GM12878 (cell line): ENCODE measurements around the gene HERC6. TPM values are rescaled to one million over a fixed set of nuclear protein-coding genes. Genes with fewer than 3 reads are reported as not detected.

ENCODE experiments used
- ATAC-seq: fragments of 200-7000 bp; cut with Tn5 transposase; 3 replicates; pipeline ENCODE4 v1.9.1; 2020; ENCODE audit warnings: mild to moderate bottlenecking, moderate library complexity
- BruUV-seq: library from RNA; stranded (reverse); fragments of 400-500 nt; replicated peaks from 2 replicates; lab custom pipeline; 2021; lab: Mats Ljungman, UMichigan
- CTCF ChIA-PET: fragments of 300-600 bp; sonication (Branson Sonifier 250); formaldehyde crosslinking; extraction: SDS; loops from one replicate; lab custom pipeline; 2021; ENCODE audit warnings: inconsistent platforms; lab: Yijun Ruan, JAX
- POLR2A ChIA-PET: fragments of 350-600 bp; formaldehyde crosslinking; extraction: SDS; loops from one replicate; lab custom pipeline; 2021; ENCODE audit warnings: inconsistent platforms; lab: Charles Lee
- RAD21 ChIA-PET: fragments of 300-600 bp; sonication (Branson Sonifier 250); formaldehyde crosslinking; loops from one replicate; lab custom pipeline; 2023; ENCODE audit warnings: antibody characterized with exemption; ENCODE audit not compliant: unreplicated experiment; lab: Charles Lee
- SMC1A ChIA-PET: fragments of 300-600 bp; sonication (Branson Sonifier 250); formaldehyde crosslinking; loops from one replicate; lab custom pipeline; 2023; ENCODE audit not compliant: unreplicated experiment, uncharacterized antibody; lab: Charles Lee
- DNase-seq: peaks from one replicate; pipeline ENCODE4 v3.0.0-alpha.2; 2011; ENCODE audit warnings: low read depth, low spot score
- FAIRE-seq: peaks from 3 replicates; lab custom pipeline; 2011; peaks lifted over from hg19 to GRCh38; lab: Jason Lieb, UNC
- H2AFZ ChIP-seq: 2 replicates; pipeline ENCODE4 v1.6.0; 2011; ENCODE audit warnings: low read depth, low read length, control low read depth; ENCODE audit not compliant: control insufficient read depth
- H3K27ac ChIP-seq: 2 replicates; pipeline ENCODE4 v1.5.1; 2011; ENCODE audit warnings: control low read depth; ENCODE audit not compliant: control insufficient read depth, insufficient read depth
- H3K27me3 ChIP-seq, 2 experiments: replicated peaks in 1 of 2; 2 replicates each; pipeline versions ENCODE4 v1.6.0 to v1.6.1; 2011; ENCODE audit warnings: low read length in 1 of 2; ENCODE audit not compliant: control insufficient read depth in 2 of 2, insufficient read depth in 2 of 2
- H3K36me3 ChIP-seq, 2 experiments: 2 replicates each; pipeline ENCODE4 v1.5.1; 2011; ENCODE audit warnings: low read length in 1 of 2; ENCODE audit not compliant: control insufficient read depth in 2 of 2, insufficient read depth in 2 of 2
- H3K4me1 ChIP-seq: 2 replicates; pipeline ENCODE4 v1.6.1; 2011; ENCODE audit warnings: mild to moderate bottlenecking, low read length, moderate library complexity, mixed read lengths; ENCODE audit not compliant: control insufficient read depth, insufficient read depth
- H3K4me2 ChIP-seq: 2 replicates; pipeline ENCODE4 v1.6.0; 2011; ENCODE audit warnings: control low read depth; ENCODE audit not compliant: control insufficient read depth, insufficient read depth
- H3K4me3 ChIP-seq: fragments of 200-600 bp; sonication (generic); 2 replicates; pipeline ENCODE4 v1.5.1; 2016
- H3K79me2 ChIP-seq: 2 replicates; pipeline ENCODE4 v1.6.0; 2011; ENCODE audit warnings: low read length; ENCODE audit not compliant: control insufficient read depth, insufficient read depth
- H3K9ac ChIP-seq: 2 replicates; pipeline ENCODE4 v1.8.0; 2011; ENCODE audit warnings: low read length, control low read depth, mixed read lengths; ENCODE audit not compliant: control insufficient read depth, insufficient read depth
- H3K9me3 ChIP-seq: replicated peaks from 3 replicates; pipeline ENCODE4 v1.5.1; 2011; ENCODE audit warnings: mild to moderate bottlenecking, low read length; ENCODE audit not compliant: control insufficient read depth, insufficient read depth
- H4K20me1 ChIP-seq: 2 replicates; pipeline ENCODE4 v1.6.0; 2011; ENCODE audit not compliant: control insufficient read depth, insufficient read depth
- IKZF1 ChIP-seq: fragments of 450-650 bp; conservative IDR thresholded peaks from 2 replicates; pipeline ENCODE4 v1.6.1; 2017; ENCODE audit warnings: antibody characterized with exemption, mild to moderate bottlenecking
- NFYA ChIP-seq: IDR thresholded peaks from 2 replicates; pipeline ENCODE4 v1.6.1; 2011; ENCODE audit warnings: low read depth, mild to moderate bottlenecking, low read length, improper control_type of control experiment, borderline replicate concordance
- NR2C1 ChIP-seq: fragments of 450-650 bp; IDR thresholded peaks from 2 replicates; pipeline ENCODE4 v1.6.1; 2017; ENCODE audit warnings: antibody characterized with exemption, mild to moderate bottlenecking, moderate library complexity
- SMAD5 ChIP-seq: IDR thresholded peaks from 2 replicates; pipeline ENCODE4 v1.6.1; 2016; ENCODE audit warnings: antibody characterized with exemption, low read depth
- TCF3 ChIP-seq: IDR thresholded peaks from 2 replicates; pipeline ENCODE4 v1.6.1; 2012; ENCODE audit warnings: low read depth, mild to moderate bottlenecking, low read length, borderline replicate concordance; ENCODE audit not compliant: insufficient read depth
- YY1 ChIP-seq: IDR thresholded peaks from 2 replicates; pipeline ENCODE4 v1.6.1; 2011; ENCODE audit warnings: low read depth, mild to moderate bottlenecking, low read length
- WGBS: methylation state at CpG from one replicate; pipeline ENCODE4 v1.1.6; 2016; ENCODE audit warnings: low lambda C conversion rate; ENCODE audit not compliant: insufficient replicate concordance, insufficient coverage; ENCODE audit errors: missing lambda C conversion rate; 5-methylcytosine and 5-hydroxymethylcytosine counted together
- in situ Hi-C: fragments of 300-500 bp; cut with MboI; formaldehyde crosslinking; loops from 9 replicates; pipeline ENCODE4 v1.14.3; 2018; ENCODE audit warnings: mixed read lengths
- intact Hi-C: fragments of 100-400 bp; cut with micrococcal nuclease; formaldehyde crosslinking; loops from one replicate; pipeline ENCODE4 v1.14.2; 2022; ENCODE audit not compliant: unreplicated experiment
- polyA plus RNA-seq, 11 experiments: library from polyadenylated mRNA; depleted of rRNA in 4 of 11; unstranded in 6 of 11; stranded (reverse) in 5 of 11; fragments of >200 nt; fragmentation: Nextera tagmentation in 4 of 11; fragmentation: Illumina TruSeq in 1 of 11; extraction: Ambion mirVana in 4 of 11; extraction: Trizol in 1 of 11; gene quantifications; 1 replicate in 1 of 11; 2 replicates in 10 of 11; pipeline versions ENCODE4 v1.2.1 to v1.2.3, GENCODE V29; 2011 to 2016; ENCODE audit warnings: inconsistent platforms in 2 of 11, missing spikeins in 2 of 11, low read depth in 1 of 11
- total RNA-seq, 4 experiments: library from RNA; depleted of rRNA in 3 of 4; stranded (reverse); fragments of >200 nt in 3 of 4; fragmentation: Illumina TruSeq in 1 of 4; extraction: Trizol in 1 of 4; gene quantifications; 2 replicates each; pipeline versions ENCODE4 v1.2.1 to v1.2.3, GENCODE V29; 2013 to 2021
- TF ChIP-seq, protein P1 (sequence below): fragments of 450-650 bp; IDR thresholded peaks from 2 replicates; pipeline ENCODE4 v1.6.1; 2016; ENCODE audit warnings: mild to moderate bottlenecking
- TF ChIP-seq, protein P2 (sequence below): IDR thresholded peaks from 2 replicates; pipeline ENCODE4 v1.6.1; 2012; ENCODE audit warnings: low read depth, low read length, improper control_type of control experiment
- TF ChIP-seq, protein P3 (sequence below): IDR thresholded peaks from 2 replicates; pipeline ENCODE4 v1.6.1; 2012; ENCODE audit warnings: low read length, inconsistent platforms
- TF ChIP-seq, protein P4 (sequence below): fragments of 450-650 bp; IDR thresholded peaks from 2 replicates; pipeline ENCODE4 v1.6.1; 2016; ENCODE audit warnings: mild to moderate bottlenecking, moderate library complexity, borderline replicate concordance

Gene HERC6
- total and polyA plus RNA-seq, 10 of the 15 experiments (the other 5 are each of a cell fraction or from before 2014, with no cell fraction given): 1.7 to 26.4 (median 5.9) TPM

DNA sequence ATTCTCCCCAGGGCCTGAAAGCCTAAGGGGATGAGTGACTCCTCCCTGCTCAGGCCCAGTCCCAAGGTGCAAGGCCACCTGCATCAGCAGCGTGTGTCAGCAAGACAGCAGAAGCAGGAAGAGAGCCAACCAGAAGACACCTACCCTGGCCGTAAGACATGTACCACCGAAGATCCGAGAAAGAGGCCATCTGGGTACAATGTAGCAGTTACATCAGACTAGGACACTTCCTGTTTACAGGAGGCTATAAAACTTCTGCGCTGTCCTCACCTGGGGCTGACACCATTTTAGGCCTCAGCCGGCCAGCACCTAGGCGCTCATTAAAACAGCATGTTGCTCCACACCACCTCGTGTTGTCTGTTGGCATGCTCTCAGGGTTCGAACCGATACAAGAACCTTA, 19.1 kb upstream of the HERC6 start:
- ChIA-PET RAD21 (no interaction called here), SMC1A (interaction anchor here (1.2 kb wide), 1 partner anchor 9 kb away, joined by 3 read pairs; no protein-coding TSS in a partner anchor), CTCF (interaction anchor here (0.5 kb wide), 1 partner anchor 10 kb away, joined by 3 read pairs; no protein-coding TSS in a partner anchor), POLR2A (no interaction called here)
- H3K36me3 ChIP-seq: no peaks in the 10 kb centered on the region
- intact Hi-C loops: loop anchor here (5.0 kb wide), 1 partner anchor 127 kb away; no protein-coding TSS in a partner anchor
- no peak overlapping the region for H3K27ac ChIP-seq
- TF ChIP-seq, protein P1, sequence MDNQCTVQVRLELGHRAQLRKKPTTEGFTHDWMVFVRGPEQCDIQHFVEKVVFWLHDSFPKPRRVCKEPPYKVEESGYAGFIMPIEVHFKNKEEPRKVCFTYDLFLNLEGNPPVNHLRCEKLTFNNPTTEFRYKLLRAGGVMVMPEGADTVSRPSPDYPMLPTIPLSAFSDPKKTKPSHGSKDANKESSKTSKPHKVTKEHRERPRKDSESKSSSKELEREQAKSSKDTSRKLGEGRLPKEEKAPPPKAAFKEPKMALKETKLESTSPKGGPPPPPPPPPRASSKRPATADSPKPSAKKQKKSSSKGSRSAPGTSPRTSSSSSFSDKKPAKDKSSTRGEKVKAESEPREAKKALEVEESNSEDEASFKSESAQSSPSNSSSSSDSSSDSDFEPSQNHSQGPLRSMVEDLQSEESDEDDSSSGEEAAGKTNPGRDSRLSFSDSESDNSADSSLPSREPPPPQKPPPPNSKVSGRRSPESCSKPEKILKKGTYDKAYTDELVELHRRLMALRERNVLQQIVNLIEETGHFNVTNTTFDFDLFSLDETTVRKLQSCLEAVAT: no peak
- TF ChIP-seq YY1 (no peak), NFYA (no peak), TCF3 (no peak), NR2C1 (no peak), IKZF1 (no peak), SMAD5 (no peak)
- TF ChIP-seq, protein P2, sequence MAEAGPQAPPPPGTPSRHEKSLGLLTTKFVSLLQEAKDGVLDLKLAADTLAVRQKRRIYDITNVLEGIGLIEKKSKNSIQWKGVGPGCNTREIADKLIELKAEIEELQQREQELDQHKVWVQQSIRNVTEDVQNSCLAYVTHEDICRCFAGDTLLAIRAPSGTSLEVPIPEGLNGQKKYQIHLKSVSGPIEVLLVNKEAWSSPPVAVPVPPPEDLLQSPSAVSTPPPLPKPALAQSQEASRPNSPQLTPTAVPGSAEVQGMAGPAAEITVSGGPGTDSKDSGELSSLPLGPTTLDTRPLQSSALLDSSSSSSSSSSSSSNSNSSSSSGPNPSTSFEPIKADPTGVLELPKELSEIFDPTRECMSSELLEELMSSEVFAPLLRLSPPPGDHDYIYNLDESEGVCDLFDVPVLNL: no peak
- TF ChIP-seq, protein P3, sequence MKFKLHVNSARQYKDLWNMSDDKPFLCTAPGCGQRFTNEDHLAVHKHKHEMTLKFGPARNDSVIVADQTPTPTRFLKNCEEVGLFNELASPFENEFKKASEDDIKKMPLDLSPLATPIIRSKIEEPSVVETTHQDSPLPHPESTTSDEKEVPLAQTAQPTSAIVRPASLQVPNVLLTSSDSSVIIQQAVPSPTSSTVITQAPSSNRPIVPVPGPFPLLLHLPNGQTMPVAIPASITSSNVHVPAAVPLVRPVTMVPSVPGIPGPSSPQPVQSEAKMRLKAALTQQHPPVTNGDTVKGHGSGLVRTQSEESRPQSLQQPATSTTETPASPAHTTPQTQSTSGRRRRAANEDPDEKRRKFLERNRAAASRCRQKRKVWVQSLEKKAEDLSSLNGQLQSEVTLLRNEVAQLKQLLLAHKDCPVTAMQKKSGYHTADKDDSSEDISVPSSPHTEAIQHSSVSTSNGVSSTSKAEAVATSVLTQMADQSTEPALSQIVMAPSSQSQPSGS: no peak
- TF ChIP-seq, protein P4, sequence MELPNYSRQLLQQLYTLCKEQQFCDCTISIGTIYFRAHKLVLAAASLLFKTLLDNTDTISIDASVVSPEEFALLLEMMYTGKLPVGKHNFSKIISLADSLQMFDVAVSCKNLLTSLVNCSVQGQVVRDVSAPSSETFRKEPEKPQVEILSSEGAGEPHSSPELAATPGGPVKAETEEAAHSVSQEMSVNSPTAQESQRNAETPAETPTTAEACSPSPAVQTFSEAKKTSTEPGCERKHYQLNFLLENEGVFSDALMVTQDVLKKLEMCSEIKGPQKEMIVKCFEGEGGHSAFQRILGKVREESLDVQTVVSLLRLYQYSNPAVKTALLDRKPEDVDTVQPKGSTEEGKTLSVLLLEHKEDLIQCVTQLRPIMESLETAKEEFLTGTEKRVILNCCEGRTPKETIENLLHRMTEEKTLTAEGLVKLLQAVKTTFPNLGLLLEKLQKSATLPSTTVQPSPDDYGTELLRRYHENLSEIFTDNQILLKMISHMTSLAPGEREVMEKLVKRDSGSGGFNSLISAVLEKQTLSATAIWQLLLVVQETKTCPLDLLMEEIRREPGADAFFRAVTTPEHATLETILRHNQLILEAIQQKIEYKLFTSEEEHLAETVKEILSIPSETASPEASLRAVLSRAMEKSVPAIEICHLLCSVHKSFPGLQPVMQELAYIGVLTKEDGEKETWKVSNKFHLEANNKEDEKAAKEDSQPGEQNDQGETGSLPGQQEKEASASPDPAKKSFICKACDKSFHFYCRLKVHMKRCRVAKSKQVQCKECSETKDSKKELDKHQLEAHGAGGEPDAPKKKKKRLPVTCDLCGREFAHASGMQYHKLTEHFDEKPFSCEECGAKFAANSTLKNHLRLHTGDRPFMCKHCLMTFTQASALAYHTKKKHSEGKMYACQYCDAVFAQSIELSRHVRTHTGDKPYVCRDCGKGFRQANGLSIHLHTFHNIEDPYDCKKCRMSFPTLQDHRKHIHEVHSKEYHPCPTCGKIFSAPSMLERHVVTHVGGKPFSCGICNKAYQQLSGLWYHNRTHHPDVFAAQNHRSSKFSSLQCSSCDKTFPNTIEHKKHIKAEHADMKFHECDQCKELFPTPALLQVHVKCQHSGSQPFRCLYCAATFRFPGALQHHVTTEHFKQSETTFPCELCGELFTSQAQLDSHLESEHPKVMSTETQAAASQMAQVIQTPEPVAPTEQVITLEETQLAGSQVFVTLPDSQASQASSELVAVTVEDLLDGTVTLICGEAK: no peak
- DNase-seq (no peak), ATAC-seq (no peak), FAIRE-seq (no peak)
- H4K20me1 ChIP-seq: no peaks in the 10 kb centered on the region
- no peak overlapping the region for H3K4me2 ChIP-seq
- H3K27me3 ChIP-seq: no peaks in the 10 kb centered on the region
- no TSS peak for BruUV-seq
- H3K4me1 ChIP-seq: no peaks in the 10 kb centered on the region
- H2AFZ ChIP-seq: no peak overlapping the region
- H3K9ac ChIP-seq: no peak overlapping the region
- no peaks in the 10 kb centered on the region for H3K79me2 ChIP-seq
- H3K9me3 ChIP-seq: peaks cover 7% of the 10 kb centered on the region; the same call in 1 of the 3 replicates
- H3K4me3 ChIP-seq: no peak overlapping the region
- in situ Hi-C loops: no loop called here
- 72% methylated on average over 10 of the region's 10 CpGs for WGBS
